ENCODE measurements around the gene ANKRD2.
A peak's percentile ranks its signal among the peaks of the same experiment; 100 is the strongest.
"Not testable (repeated sequence)": the region's sequence is repeated elsewhere in the genome, so short reads cannot be mapped to it uniquely, and the experiment has no call there.

The ANKRD2 gene

GRCh38 chr10:97546456-97547270 is 25.9 kb upstream of the ANKRD2 start:
- no peak for DNase-seq

- DNase-seq, result no peak
Observed at GRCh38 chr10:97547271-97547600, 25.3 kb upstream of the ANKRD2 start.

- no peak for DNase-seq
Observed at GRCh38 chr10:97547962-97548361, 24.6 kb upstream of the ANKRD2 start.

- no peak for DNase-seq
Observed at GRCh38 chr10:97548828-97549455, 23.6 kb upstream of the ANKRD2 start.

- DNase-seq, result no peak
Observed at GRCh38 chr10:97549587-97550322, 22.8 kb upstream of the ANKRD2 start.

- no peak for DNase-seq
Observed at GRCh38 chr10:97550336-97551149, 22.0 kb upstream of the ANKRD2 start.

GRCh38 chr10:97551271-97551670 is 21.3 kb upstream of the ANKRD2 start:
- no peak for DNase-seq

GRCh38 chr10:97553575-97554031 is 19.0 kb upstream of the ANKRD2 start:
- peak; percentile 70 for DNase-seq

GRCh38 chr10:97554336-97554735 is 18.2 kb upstream of the ANKRD2 start:
- DNase-seq, result not testable (repeated sequence)

- DNase-seq, result not testable (repeated sequence)
Observed at GRCh38 chr10:97555541-97555940, 17.0 kb upstream of the ANKRD2 start.

- DNase-seq, result not testable (repeated sequence)
Observed at GRCh38 chr10:97560731-97561381, 11.7 kb upstream of the ANKRD2 start.

- not testable (repeated sequence) for DNase-seq
Observed at GRCh38 chr10:97561386-97562077, 11.0 kb upstream of the ANKRD2 start.

GRCh38 chr10:97562329-97562728 is 10.2 kb upstream of the ANKRD2 start:
- not testable (repeated sequence) for DNase-seq

GRCh38 chr10:97563337-97563736 is 9.2 kb upstream of the ANKRD2 start:
- no peak for DNase-seq

GRCh38 chr10:97564776-97565175 is 7.8 kb upstream of the ANKRD2 start:
- DNase-seq, result no peak

GRCh38 chr10:97566336-97566996 is 6.1 kb upstream of the ANKRD2 start:
- DNase-seq, result no peak

- DNase-seq, result no peak
Observed at GRCh38 chr10:97567891-97568290, 4.7 kb upstream of the ANKRD2 start.

- DNase-seq, result no peak
Observed at GRCh38 chr10:97570146-97570788, 2.3 kb upstream of the ANKRD2 start.

- DNase-seq, result no peak
Observed at GRCh38 chr10:97570789-97571471, 1.6 kb upstream of the ANKRD2 start.

GRCh38 chr10:97571622-97572021 is 957 bp upstream of the ANKRD2 start:
- no peak for DNase-seq

Data from fibroblast of skin of scalp (primary cell).